Ramos (cell line): ENCODE data around the gene F7.
"Not testable (repeated sequence)": the region's sequence is repeated elsewhere in the genome, so short reads cannot be mapped to it uniquely, and the experiment has no call there.

Experiments
- in situ Hi-C: fragments of 300-500 bp; cut with MboI; formaldehyde crosslinking; loops from one replicate; pipeline ENCODE4 v1.14.3; 2022; ENCODE audit warnings: low sequenced_read_pairs; ENCODE audit not compliant: unreplicated experiment

Gene F7

DNA sequence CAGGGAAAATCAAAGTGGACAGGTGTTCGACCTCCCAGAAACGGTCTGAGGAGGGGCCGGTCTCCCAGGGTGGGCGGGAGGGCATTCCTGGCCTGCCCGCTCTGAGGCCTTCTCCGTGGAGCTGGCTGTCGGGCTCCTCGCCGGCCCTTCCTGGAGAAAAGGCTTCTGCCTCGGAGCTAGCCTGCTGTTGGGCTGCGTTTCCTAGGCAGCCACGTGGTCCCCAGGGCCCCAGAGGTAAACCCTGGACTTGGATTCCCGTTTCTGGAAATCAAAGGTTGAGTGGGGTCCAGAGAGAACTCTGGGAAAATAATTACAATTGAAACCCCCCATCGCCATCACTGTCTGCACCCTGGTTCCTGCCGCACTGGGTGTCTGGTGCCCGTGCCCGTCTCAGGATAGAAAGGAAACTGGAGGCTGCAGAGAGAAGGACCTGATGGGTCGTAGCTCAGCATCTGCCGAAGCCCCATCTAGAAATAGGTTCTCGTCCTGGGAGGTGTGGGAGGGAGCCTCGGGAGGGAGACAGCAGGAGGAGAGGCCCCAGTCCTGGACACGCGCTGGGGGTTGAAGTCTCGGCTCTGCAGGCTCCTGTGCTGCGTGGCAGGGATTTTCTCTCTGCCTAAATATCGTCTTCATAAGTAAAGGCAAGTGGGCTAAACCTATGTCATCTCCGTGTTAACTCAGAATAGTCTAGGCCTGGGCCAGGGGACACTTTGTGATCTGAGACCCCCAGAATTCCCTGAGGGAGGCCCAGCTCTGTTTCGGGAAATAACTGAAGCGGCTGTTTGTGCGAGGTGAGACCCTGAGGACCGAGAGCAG lies 45.2 kb downstream of the F7 start:
- in situ Hi-C loops = no loop called here

GRCh38 chr13:113151745-113152690 lies 46.4 kb downstream of the F7 start:
- in situ Hi-C loops = no loop called here

GRCh38 chr13:113152691-113152983 lies 47.0 kb downstream of the F7 start:
- in situ Hi-C loops = no loop called here

DNA sequence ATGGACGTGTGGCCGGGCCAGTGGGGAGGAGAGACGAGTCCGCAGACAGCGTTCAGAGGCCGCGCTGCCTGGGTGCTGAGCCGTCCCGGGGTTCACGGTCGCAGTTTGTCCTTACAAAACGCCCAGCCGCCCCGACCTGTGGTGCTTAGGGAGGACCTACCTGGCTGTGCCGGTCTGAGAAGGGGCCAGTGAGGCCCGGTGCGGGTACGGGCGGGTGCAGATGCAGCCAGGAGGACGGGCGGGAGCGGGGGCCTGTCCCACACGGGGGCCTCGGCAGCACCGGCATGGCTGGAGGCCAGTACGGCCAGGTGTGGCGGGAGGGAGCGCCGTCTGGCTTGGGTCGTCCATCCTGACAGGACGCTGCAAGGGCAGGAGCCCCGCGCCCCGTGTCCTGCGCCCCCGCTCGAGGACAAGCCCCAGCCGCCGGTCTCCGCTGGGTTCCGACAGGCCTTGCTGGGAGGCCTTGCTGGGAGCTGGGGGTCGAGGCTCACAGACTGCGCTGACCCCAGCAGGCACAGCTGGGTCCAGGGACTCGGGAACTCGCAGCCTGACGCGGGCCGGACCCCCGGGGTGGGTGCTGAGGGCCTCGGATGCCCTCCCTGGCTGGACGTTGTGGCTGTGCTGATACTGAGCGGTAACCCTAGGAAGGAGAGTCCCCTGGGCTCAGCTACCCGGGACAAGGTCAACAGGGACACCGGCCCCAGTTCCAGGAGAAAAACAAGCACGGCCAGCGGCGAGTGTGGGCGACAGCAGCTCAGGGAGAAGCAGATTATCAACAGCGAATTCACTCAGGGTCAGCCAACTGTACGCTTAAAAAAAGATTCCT lies 47.6 kb downstream of the F7 start:
- in situ Hi-C loops = no loop called here

DNA sequence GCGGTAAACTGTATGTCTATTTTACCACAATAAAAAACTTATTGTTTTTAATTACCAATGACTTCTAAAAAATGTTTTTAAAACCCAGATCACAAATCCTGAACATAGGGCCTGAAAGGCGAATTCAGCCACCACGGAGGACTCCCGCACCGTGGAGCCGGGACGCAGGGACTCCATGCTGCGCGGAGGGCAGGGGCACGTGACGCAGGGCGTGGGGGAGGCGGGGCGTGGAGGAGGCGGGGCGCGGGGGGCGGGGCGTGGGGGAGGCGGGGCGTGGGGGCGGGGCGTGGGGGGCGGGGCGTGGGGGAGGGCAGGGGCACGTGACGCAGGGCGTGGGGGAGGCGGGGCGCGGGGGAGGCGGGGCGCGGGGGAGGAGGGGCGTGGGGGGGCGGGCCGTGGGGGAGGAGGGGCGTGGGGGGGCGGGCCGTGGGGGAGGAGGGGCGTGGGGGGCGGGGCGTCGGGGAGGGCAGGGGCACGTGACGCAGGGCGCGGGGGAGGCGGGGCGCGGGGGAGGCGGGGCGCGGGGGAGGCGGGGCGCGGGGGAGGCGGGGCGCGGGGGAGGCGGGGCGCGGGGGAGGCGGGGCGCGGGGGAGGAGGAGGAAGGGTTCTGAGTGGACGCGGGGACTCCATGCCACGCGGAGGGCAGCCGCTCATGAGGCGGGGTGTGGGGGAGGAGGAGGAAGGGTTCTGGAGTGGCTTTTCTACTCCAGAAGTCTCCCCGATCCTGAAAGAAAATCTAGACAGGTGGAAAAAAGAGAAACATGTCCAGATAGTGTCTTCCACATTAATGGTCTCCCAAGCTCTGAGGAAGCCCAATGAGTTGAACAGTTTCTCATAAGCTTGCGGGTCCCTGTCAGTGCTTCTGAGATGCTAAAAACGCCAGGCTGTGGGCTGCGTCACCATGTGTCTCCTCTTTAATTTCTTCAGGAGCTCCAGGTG lies 48.5 kb downstream of the F7 start:
- in situ Hi-C loops = no loop called here

- in situ Hi-C loops = no loop called here
Measured at GRCh38 chr13:113155201-113155600, 49.6 kb downstream of the F7 start.

GRCh38 chr13:113155982-113156655 lies 50.5 kb downstream of the F7 start:
- in situ Hi-C loops = no loop called here

DNA sequence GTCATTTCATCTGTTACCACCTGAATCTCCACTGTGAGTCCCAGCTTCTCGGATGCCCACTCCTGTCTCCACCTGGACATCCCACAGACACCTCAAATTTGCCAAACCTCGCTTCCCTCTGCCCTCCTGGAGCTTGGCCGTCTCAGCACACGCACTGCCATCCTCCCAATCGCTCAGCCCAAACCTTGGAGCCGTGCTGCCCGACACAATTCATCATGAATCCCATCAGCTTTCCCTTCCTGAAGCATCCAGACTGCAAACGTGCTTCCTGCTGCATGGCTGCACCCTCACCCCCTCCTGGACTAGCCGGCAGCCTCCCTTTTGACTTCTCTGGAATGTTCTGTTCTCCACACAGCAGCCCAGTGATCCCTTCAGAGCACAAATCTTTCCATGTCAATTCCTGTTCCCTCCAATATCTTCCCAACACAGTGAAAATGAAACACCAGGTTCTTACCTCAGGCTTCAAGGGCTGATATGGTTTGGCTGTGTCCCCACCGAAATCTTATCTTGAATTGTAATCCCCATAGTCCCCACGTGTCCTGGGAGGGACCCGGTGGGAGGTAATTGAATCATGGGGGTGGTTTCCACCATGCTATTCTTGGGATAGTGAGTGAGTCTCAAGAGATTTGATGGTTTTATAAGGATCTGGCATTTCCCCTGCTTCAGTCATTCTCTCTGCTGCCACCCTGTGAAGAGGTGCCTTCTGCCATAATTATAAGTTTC lies 51.8 kb downstream of the F7 start:
- in situ Hi-C loops = no loop called here

GRCh38 chr13:113157929-113158747 lies 52.5 kb downstream of the F7 start, which contains the start of gene PROZ:
TSS of gene PROZ (plus strand) at chr13:113158648. CDS start at chr13:113158661, 13 bp downstream.
- in situ Hi-C loops = no loop called here

DNA sequence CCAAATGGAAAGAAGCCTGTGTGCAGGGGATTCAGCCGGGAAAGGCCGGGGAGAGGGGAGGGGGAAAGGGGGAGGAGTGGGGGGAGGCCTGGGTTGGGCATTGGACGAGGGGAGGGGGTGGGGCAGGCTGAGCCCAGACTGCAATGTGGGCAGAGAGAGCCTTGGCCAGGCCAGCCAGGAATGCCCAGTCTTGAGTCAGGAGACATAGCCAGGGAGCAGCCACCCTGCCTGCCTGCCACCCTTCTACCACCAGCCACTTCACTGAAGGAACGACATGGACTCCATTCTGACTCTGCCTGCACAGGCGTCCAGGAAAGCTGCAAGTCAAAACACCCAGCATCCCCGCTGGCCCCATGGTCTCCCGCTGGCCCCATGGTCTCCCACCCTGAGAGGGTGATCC lies 53.4 kb downstream of the F7 start:
- in situ Hi-C loops = no loop called here

GRCh38 chr13:113159701-113160100 lies 54.1 kb downstream of the F7 start:
- in situ Hi-C loops = no loop called here

- in situ Hi-C loops = no loop called here
Measured at GRCh38 chr13:113160983-113161382, 55.4 kb downstream of the F7 start.

- in situ Hi-C loops = no loop called here
Measured at GRCh38 chr13:113161433-113161832, 55.8 kb downstream of the F7 start.

GRCh38 chr13:113161975-113162374 lies 56.4 kb downstream of the F7 start:
- in situ Hi-C loops = not testable (repeated sequence)

GRCh38 chr13:113162783-113163685 lies 57.4 kb downstream of the F7 start:
- in situ Hi-C loops = no loop called here

- in situ Hi-C loops = no loop called here
Measured at GRCh38 chr13:113164492-113164891, 58.9 kb downstream of the F7 start.
